Fibroblast of pulmonary artery (primary cell): ENCODE data around the gene TK2.
A peak's percentile ranks its signal among the peaks of the same experiment; 100 is the strongest.

Experiments
- DNase-seq: peaks from one replicate; pipeline ENCODE4 v3.0.0-alpha.2; 2010; ENCODE audit warnings: low read depth
- H3K4me3 ChIP-seq: replicated peaks from 2 replicates; pipeline ENCODE4 v1.5.1; 2011; ENCODE audit warnings: low read depth, mild to moderate bottlenecking, control low read depth, low read length, moderate library complexity
- TF ChIP-seq, protein P1 (sequence below): IDR thresholded peaks from 2 replicates; pipeline ENCODE4 v1.5.1; 2011; ENCODE audit warnings: mild to moderate bottlenecking, control low read depth, low read length, inconsistent platforms; ENCODE audit errors: missing control alignments

Gene TK2

DNA sequence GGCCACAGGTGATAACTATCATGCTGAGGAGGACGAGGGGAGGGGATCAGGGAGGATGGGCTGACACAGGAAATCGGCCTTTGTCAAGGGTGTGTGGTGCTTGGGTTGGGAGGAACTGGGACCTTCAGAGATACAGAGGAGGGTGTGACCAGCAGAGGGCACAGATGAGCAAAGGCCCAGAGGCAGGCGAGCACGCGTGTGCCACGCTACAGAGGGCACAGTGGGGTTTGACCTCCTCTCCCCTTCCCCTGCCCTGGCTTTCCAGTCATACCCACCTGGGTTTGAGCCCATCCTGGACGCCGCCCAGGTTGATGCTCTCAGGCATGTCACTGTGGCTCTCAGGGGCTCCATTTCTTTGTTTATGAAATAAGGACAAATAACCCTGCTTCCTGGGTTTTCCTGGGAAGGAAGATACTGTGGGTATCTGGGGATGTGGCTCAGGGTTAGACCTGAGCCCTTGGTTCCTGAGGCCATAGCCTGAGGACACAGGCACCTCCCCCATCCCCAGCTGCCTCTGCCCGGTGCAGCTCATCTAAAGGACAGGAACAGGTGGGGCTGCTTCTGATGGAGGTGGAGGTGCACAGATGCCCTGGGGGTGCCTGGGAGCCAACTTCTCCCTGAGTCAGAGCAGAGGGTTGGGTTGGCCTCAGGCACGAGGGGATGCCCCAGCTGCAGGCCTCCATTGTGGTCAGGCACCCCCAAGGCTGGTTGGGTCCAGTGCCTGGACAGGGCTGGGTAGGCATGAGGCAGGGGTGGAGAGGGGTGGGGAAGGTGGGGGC is 71.0 kb downstream of the TK2 start:
- DNase-seq, result peak; percentile 62
- TF ChIP-seq, protein P1, sequence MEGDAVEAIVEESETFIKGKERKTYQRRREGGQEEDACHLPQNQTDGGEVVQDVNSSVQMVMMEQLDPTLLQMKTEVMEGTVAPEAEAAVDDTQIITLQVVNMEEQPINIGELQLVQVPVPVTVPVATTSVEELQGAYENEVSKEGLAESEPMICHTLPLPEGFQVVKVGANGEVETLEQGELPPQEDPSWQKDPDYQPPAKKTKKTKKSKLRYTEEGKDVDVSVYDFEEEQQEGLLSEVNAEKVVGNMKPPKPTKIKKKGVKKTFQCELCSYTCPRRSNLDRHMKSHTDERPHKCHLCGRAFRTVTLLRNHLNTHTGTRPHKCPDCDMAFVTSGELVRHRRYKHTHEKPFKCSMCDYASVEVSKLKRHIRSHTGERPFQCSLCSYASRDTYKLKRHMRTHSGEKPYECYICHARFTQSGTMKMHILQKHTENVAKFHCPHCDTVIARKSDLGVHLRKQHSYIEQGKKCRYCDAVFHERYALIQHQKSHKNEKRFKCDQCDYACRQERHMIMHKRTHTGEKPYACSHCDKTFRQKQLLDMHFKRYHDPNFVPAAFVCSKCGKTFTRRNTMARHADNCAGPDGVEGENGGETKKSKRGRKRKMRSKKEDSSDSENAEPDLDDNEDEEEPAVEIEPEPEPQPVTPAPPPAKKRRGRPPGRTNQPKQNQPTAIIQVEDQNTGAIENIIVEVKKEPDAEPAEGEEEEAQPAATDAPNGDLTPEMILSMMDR, result peak; percentile 86
- no peak overlapping the region for H3K4me3 ChIP-seq

DNA sequence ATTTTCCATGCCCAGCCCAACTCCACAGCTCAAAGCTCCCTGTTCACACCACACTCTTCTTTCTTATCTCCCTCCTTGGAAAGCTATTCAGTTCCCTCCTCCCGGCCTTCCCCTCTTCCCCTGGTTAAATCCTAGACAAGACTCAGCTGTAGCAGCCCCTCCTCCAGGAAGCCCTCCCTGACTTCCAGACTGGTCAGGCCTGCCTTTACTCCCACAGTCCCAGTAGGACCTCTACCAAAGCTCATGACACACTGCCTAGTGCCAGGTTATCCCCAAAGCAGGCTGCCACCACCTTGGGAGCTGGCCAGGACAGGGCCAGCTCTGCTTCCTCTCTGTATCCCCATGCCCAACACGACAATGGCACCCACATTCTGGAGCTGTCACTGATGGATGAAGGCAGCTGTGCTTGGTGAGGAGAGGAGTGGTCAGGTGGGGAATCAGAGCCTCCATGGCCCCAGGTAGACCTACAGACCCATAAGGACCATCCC is 72.8 kb downstream of the TK2 start:
- DNase-seq, result no peak
- TF ChIP-seq, protein P1, result no peak
- H3K4me3 ChIP-seq, result no peak overlapping the region

DNA sequence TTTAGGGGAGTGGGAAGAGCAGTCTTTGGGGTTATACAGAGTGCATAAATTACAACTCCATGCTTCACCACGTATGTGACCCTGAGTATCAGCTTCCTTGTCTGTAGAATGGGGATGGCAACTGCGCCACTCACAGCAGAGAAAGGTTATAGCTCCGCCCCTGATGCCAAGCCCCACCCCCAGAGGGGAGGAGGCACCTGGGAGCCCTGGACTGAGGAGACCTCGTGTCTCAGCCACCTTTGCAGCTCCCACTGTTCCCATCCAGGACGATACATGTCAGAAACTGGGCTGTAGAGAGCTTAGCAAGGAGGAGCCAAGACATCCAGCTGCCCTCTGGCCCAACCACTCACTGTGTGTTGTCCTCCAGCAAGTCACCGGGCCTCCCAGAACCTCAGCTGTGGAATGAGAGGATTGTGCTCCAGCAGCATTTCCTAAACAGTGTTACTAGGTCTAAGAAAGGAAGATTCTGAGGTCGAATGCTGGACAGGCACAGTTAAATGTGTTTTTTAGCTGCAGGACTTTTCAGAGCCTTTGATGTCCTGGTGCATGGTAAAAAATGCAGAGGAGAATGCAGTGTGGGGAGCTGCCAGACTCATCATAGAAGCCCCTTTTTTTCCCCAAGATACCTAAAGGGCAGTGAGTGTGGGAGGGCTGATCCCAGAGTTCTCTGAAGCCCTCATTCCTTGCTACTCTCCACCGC is 73.4 kb downstream of the TK2 start:
- H3K4me3 ChIP-seq, result no peak overlapping the region
- no peak for DNase-seq
- TF ChIP-seq, protein P1, result no peak

DNA sequence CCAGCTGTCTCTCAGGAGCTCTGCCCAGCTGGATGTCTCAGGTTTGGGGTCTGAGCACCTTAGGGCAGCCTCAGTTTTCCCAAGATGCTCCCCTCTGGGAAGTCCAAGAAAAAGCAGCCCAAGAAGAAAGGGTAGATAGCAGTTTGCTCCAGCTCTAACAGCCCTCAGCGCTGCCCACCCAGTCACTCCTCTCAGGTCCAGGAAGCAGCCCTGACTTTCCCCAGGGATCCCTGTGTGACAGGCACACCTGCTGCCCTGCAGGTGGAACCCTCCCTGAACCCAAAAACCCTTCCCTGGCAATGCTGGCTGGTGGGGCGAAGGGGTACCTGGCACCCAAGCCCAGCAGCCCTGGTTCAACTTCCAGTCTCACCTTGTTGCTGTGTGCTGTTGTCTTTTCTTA is 74.7 kb downstream of the TK2 start:
- TF ChIP-seq, protein P1, result no peak
- no peak overlapping the region for H3K4me3 ChIP-seq
- DNase-seq, result no peak

DNA sequence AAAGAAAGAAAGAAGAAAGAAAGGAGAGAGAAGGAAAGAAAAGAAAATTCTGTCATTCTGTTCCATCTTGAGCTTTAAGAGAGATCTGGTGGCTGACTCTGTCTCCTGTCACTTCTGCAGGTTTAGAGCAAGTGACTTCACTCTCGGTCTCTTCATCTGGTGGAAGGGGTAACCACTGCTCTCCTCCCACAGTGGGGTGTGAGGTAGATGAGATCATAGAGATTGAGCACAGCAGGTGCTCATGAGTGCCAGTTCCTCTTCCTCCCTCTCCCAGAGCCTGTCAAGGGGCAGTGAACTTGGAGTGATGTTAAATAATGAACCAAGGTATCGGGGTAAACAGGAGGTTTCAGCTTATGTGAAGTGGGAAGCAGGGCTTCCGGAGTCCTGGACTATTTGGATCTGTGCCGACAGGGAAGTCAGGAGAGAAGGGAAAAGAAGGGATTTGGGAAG is 75.1 kb downstream of the TK2 start:
- TF ChIP-seq, protein P1, result no peak
- no peak overlapping the region for H3K4me3 ChIP-seq
- no peak for DNase-seq

DNA sequence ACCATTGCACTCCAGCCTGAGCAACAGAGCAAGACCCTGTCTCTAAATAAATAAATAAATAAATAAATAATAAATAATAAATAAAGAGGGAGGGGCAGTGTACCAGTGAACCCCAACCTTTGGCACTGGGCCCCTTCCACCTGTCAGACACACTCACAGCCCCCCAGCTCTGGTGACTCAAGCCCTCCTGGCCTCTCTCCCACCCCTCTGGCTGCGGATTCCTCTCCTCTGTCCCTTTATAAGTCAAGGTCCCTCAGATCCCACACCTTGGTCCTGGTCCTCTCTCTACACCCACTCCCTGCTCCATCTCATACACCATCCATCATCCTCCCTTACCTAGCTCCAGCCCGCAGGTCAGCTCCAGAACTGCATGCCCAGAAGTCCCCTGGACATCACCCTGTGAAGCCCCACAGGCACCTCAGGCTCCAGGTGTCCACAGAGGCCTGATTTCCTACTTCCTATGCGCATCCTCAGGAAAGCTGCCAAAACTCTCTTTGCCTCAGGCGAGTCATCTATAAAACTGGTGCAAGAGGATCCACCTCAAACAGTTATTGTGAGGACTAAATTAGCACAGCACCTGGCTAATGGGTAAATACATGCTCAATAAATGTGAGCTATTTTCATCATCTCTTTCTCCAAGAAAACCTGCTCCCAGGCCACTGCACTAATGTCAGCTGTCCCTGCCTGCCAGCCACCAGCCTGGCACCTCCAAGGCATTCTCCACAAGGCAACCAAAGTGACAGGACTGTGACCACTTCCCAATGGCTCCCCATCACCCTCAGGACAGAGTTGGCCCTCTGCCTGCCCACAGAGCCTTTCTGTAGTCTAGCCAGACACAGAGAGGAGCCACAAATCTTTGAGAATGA is 76.0 kb downstream of the TK2 start:
- no peak for DNase-seq

More for the DNA sequence above, 76.0 kb downstream of the TK2 start:
- no peak overlapping the region for H3K4me3 ChIP-seq
- TF ChIP-seq, protein P1, result no peak
